Left lobe of liver (tissue), 2 donors: Measurements from ENCODE around the gene NTMT1. TPM values are rescaled to one million over a fixed set of nuclear protein-coding genes. Genes with fewer than 3 reads are reported as not detected.
"Not testable (repeated sequence)": the region's sequence is repeated elsewhere in the genome, so short reads cannot be mapped to it uniquely, and the experiment has no call there.

ENCODE experiments used
- ATAC-seq: fragments of 200-7000 bp; cut with Tn5 transposase; one replicate; pipeline ENCODE4 v1.9.1; 2020; ENCODE audit warnings: mild to moderate bottlenecking, moderate library complexity
- DNase-seq: peaks from one replicate; pipeline ENCODE4 v3.0.0-alpha.2; 2020; ENCODE audit warnings: low spot score
- total RNA-seq: library from RNA; stranded (reverse); gene quantifications from one replicate; pipeline ENCODE4 v1.2.1, GENCODE V29; 2021
- donor health status: DM: no; HTN: no; CAD: no; lungs with moderate emphysema.
- donor health status: DM: no; HTN: yes; CAD: no.

NTMT1 gene
- total RNA-seq, 1 donor from 2014 or later: 19.9 TPM

GRCh38 chr9:129649726-129650679 lies 24.0 kb downstream of the NTMT1 start:
- no peak for DNase-seq
- ATAC-seq: no peak

GRCh38 chr9:129650680-129651235 lies 24.8 kb downstream of the NTMT1 start:
- DNase-seq: no peak
- ATAC-seq: no peak

GRCh38 chr9:129653823-129654553 lies 28.0 kb downstream of the NTMT1 start:
- no peak for ATAC-seq
- no peak for DNase-seq

- DNase-seq (no peak), ATAC-seq (no peak)
These were observed 28.6 kb downstream of the NTMT1 start for GRCh38 chr9:129654554-129655040.

GRCh38 chr9:129655154-129655553 lies 29.2 kb downstream of the NTMT1 start:
- DNase-seq: no peak
- ATAC-seq: no peak

- ATAC-seq (no peak), DNase-seq (no peak)
These were observed 29.7 kb downstream of the NTMT1 start for GRCh38 chr9:129655696-129656095.

GRCh38 chr9:129656795-129657390 lies 30.9 kb downstream of the NTMT1 start:
- DNase-seq: no peak

GRCh38 chr9:129661029-129661428 lies 35.1 kb downstream of the NTMT1 start:
- DNase-seq (no peak), ATAC-seq (no peak)

More at GRCh38 chr9:129656795-129657390, 30.9 kb downstream of the NTMT1 start:
- ATAC-seq: no peak

- ATAC-seq, DNase-seq: not testable (repeated sequence)
These were observed 36.3 kb downstream of the NTMT1 start for GRCh38 chr9:129662239-129662638.

GRCh38 chr9:129664746-129665388 lies 38.9 kb downstream of the NTMT1 start:
- ATAC-seq (peak; percentile 31), DNase-seq (no peak)

- DNase-seq (no peak), ATAC-seq (no peak)
These were observed 39.4 kb downstream of the NTMT1 start, which contains the start of gene PRRX2 for GRCh38 chr9:129665389-129665775. Gene PRRX2 (plus strand): TSS chr9:129665647. CDS start chr9:129665868, 221 bp downstream.

GRCh38 chr9:129665814-129666520 lies 40.0 kb downstream of the NTMT1 start:
- no peak for ATAC-seq
- no peak for DNase-seq

- ATAC-seq (no peak), DNase-seq (no peak)
These were observed 40.6 kb downstream of the NTMT1 start for GRCh38 chr9:129666575-129666974.

GRCh38 chr9:129667378-129667777 lies 41.4 kb downstream of the NTMT1 start:
- no peak for ATAC-seq
- no peak for DNase-seq

GRCh38 chr9:129667850-129668249 lies 41.9 kb downstream of the NTMT1 start:
- DNase-seq: no peak
- no peak for ATAC-seq

GRCh38 chr9:129669141-129669718 lies 43.3 kb downstream of the NTMT1 start:
- ATAC-seq (no peak), DNase-seq (no peak)

GRCh38 chr9:129669946-129670345 lies 44.0 kb downstream of the NTMT1 start:
- ATAC-seq (no peak), DNase-seq (no peak)

GRCh38 chr9:129671065-129671464 lies 45.1 kb downstream of the NTMT1 start:
- ATAC-seq (no peak), DNase-seq (no peak)

- DNase-seq (no peak), ATAC-seq (no peak)
These were observed 45.6 kb downstream of the NTMT1 start for GRCh38 chr9:129671519-129671918.
